GM13976 (cell line): Measurements from ENCODE around the gene SEMA3G.

ENCODE experiments used
- DNase-seq: peaks from one replicate; pipeline ENCODE4 v3.0.0; 2012; ENCODE audit warnings: low spot score
- CTCF ChIP-seq: IDR thresholded peaks from 2 replicates; pipeline ENCODE4 v1.5.1; 2012; ENCODE audit warnings: borderline replicate concordance, mild to moderate bottlenecking; ENCODE audit not compliant: insufficient read depth; ENCODE audit errors: extremely low read depth, missing control alignments, control extremely low read depth
- in situ Hi-C: fragments of 300-500 bp; cut with MboI; formaldehyde crosslinking; loops from one replicate; pipeline ENCODE4 v1.12.0; 2022; ENCODE audit warnings: low sequenced_read_pairs, mixed read lengths, inconsistent platforms; ENCODE audit not compliant: unreplicated experiment

Gene SEMA3G

DNA sequence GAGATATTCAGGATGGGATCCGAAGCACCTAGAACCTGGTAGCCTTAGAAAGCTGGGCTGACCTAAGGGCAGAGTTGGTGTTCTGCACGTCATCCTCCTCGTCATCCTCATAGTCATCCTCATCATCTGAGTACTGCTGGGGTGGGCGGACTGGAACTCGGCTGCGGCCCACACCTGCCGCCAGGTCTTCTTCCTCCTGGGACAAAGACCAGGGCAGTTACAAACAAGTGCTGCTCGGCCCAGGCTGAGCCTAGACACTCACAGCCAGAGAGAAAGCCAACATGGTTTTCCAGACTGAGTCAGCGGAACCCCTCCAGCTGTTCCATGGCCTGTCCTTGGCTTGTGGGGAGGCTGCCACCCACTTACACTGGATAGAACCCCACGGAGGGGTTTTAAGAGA is 40.5 kb downstream of the SEMA3G start:
- no peak for TF ChIP-seq CTCF
- DNase-seq = no peak
- in situ Hi-C loops = no loop called here

GRCh38 chr3:52403955-52404354 is 40.9 kb downstream of the SEMA3G start:
- in situ Hi-C loops = no loop called here
- DNase-seq = no peak
- no peak for TF ChIP-seq CTCF

DNA sequence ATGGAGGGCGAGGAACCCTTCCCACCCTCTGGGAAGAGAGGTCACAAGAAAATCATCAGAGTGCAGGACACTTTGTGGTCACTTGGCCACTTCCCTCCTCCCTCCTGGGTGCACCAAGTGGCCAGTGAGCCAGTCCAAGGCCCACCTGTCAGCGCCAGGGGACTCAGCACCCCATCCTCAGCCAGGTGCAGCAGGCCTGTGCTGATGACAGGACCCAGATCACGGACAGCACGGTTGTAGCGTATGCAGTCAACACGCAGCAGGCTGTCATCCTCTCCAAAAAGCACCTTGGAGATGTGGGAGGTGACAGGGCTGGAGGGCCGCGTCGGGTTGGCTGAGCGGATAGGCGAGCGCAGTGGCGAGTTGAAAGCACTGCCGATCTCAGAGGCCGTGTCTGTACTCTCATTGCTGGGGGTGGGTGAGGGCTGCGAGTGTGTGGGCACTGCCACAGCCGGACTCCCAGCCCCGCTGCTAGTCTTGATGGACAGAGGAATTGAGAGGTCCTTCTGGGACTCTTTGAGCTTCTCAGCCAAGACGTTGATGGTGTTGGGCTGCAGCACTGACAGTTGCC is 41.5 kb downstream of the SEMA3G start:
- no peak for TF ChIP-seq CTCF
- in situ Hi-C loops = no loop called here
- no peak for DNase-seq

DNA sequence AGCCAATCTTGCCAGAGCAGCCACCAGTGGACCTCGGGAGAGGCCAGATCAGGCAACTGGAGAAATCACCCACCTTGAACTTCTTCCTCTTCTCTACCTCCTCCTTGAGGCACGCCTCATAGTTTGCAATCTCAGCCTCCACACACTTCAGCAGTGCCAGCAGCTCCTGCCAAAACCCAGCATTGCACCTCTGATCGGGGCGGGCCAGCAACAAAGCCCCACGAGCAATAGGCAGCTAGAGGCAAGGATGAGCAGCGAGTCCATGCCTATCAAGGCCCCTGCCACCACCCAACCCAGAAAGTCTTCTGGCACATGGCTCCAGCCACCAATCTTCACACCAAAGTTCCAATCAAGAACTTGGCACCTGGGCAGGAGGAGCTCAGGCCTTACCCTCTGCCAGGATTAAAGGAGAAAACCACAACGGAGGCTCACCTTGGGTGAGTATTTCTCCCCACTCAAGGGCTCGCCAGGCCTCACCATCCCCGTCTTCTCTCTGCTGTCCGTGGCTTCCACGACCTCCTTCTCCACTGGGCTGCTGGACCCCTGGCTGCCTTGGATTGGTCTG is 42.1 kb downstream of the SEMA3G start:
- no peak for DNase-seq
- in situ Hi-C loops = no loop called here
- TF ChIP-seq CTCF = no peak

DNA sequence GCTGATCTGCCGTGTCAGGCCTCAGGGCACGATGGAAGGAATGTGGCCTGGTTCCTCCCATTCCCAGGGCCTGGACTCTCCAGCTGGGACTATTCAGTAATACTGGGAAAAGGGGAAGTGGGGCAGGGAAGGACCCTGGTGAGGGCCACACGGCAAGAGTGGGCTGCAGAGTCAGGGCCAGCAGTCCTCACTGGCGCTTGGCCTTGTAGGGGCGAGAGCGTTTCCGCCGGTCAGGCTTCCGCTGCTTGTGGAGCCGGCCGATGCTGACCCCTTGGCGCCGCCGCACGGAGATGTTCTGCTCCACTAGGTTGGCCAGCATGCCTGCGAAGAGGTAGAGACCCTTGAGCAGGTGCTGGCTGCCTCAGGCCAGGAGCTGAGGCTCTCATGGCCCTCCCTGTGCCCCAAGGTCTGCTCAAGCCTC is 42.8 kb downstream of the SEMA3G start:
- TF ChIP-seq CTCF = no peak
- no peak for DNase-seq
- in situ Hi-C loops = no loop called here

- DNase-seq = no peak
- in situ Hi-C loops = no loop called here
- no peak for TF ChIP-seq CTCF
Observed at GRCh38 chr3:52401551-52401950, 43.4 kb downstream of the SEMA3G start.
